HepG2 (cell line): ENCODE measurements around the gene ATRIP. TPM values are rescaled to one million over a fixed set of nuclear protein-coding genes. Genes with fewer than 3 reads are reported as not detected.

Experiments
- CC2D1A ChIP-seq: sonication (generic); formaldehyde crosslinking; IDR thresholded peaks from 2 replicates; pipeline ENCODE4 v1.8.1; 2023; ENCODE audit warnings: mild to moderate bottlenecking, missing genetic modification reagents
- E2F2 ChIP-seq: sonication (generic); formaldehyde crosslinking; IDR thresholded peaks from 2 replicates; pipeline ENCODE4 v1.4.0; 2020; ENCODE audit warnings: missing genetic modification reagents, borderline replicate concordance
- FOXA1 ChIP-seq, 2 experiments: fragments of 450-650 bp in 1 of 2; sonication (generic) in 1 of 2; formaldehyde crosslinking in 1 of 2; IDR thresholded peaks; 2 replicates each; pipeline versions ENCODE4 v1.4.0 to v1.6.1; 2016 to 2020; ENCODE audit warnings: missing genetic modification reagents in 1 of 2
- GFI1 ChIP-seq: sonication (generic); formaldehyde crosslinking; IDR thresholded peaks from 2 replicates; pipeline ENCODE4 v1.5.0; 2020; ENCODE audit warnings: missing genetic modification reagents, mild to moderate bottlenecking, borderline replicate concordance
- GMEB2 ChIP-seq: IDR thresholded peaks from 2 replicates; pipeline ENCODE4 v1.6.1; 2016; ENCODE audit warnings: missing biosample characterization, missing genetic modification reagents, low read depth
- HCFC1 ChIP-seq: fragments of 150-350 bp; IDR thresholded peaks from 2 replicates; pipeline ENCODE4 v1.6.1; 2014; ENCODE audit warnings: low read depth, low read length
- MAFF ChIP-seq: IDR thresholded peaks from 2 replicates; pipeline ENCODE4 v1.6.1; 2011; ENCODE audit warnings: low read depth, low read length, improper control_type of control experiment
- MLXIP ChIP-seq: sonication (generic); formaldehyde crosslinking; IDR thresholded peaks from 2 replicates; pipeline ENCODE4 v1.9.0; 2021; ENCODE audit warnings: missing genetic modification reagents, borderline replicate concordance
- NFE2 ChIP-seq: sonication (generic); formaldehyde crosslinking; IDR thresholded peaks from 2 replicates; pipeline ENCODE4 v1.4.0; 2020; ENCODE audit warnings: missing genetic modification reagents
- NONO ChIP-seq, 2 experiments: fragments of 450-650 bp in 1 of 2; sonication (generic) in 1 of 2; formaldehyde crosslinking in 1 of 2; IDR thresholded peaks in 1 of 2; conservative IDR thresholded peaks in 1 of 2; 2 replicates each; pipeline versions ENCODE4 v1.6.1 to v1.8.0; 2017 to 2022; ENCODE audit warnings: mild to moderate bottlenecking in 1 of 2, missing genetic modification reagents in 1 of 2, moderate library complexity in 1 of 2
- PAX8 ChIP-seq: sonication (generic); formaldehyde crosslinking; IDR thresholded peaks from 2 replicates; pipeline ENCODE4 v1.8.0; 2022; ENCODE audit warnings: mild to moderate bottlenecking, missing genetic modification reagents, borderline replicate concordance
- SIX4 ChIP-seq: sonication (generic); formaldehyde crosslinking; IDR thresholded peaks from 2 replicates; pipeline ENCODE4 v1.4.0; 2020; ENCODE audit warnings: missing genetic modification reagents
- TEAD2 ChIP-seq: sonication (generic); formaldehyde crosslinking; IDR thresholded peaks from 2 replicates; pipeline ENCODE4 v1.9.0; 2021; ENCODE audit warnings: missing genetic modification reagents
- XBP1 ChIP-seq: sonication (generic); formaldehyde crosslinking; IDR thresholded peaks from 2 replicates; pipeline ENCODE4 v1.5.0; 2020; ENCODE audit warnings: missing genetic modification reagents
- ZFX ChIP-seq: sonication (generic); formaldehyde crosslinking; IDR thresholded peaks from 2 replicates; pipeline ENCODE4 v1.4.0; 2020; ENCODE audit warnings: mild to moderate bottlenecking, low read depth, missing genetic modification reagents, moderate library complexity
- ZGPAT ChIP-seq: IDR thresholded peaks from 2 replicates; pipeline ENCODE4 v1.6.1; 2016; ENCODE audit warnings: mild to moderate bottlenecking
- ZNF326 ChIP-seq: sonication (generic); formaldehyde crosslinking; IDR thresholded peaks from 2 replicates; pipeline ENCODE4 v1.4.0; 2020; ENCODE audit warnings: missing genetic modification reagents, borderline replicate concordance
- ZNF550 ChIP-seq: sonication (generic); formaldehyde crosslinking; IDR thresholded peaks from 2 replicates; pipeline ENCODE4 v1.4.0; 2020; ENCODE audit warnings: mild to moderate bottlenecking, missing genetic modification reagents, borderline replicate concordance
- ZNF556 ChIP-seq: sonication (generic); formaldehyde crosslinking; IDR thresholded peaks from 2 replicates; pipeline ENCODE4 v1.4.0; 2020; ENCODE audit warnings: mild to moderate bottlenecking, missing genetic modification reagents, borderline replicate concordance
- ZNF709 ChIP-seq: sonication (generic); formaldehyde crosslinking; IDR thresholded peaks from 2 replicates; pipeline ENCODE4 v1.5.0; 2020; ENCODE audit warnings: mild to moderate bottlenecking, missing genetic modification reagents
- ZSCAN9 ChIP-seq: IDR thresholded peaks from 2 replicates; pipeline ENCODE4 v1.6.1; 2016; ENCODE audit warnings: borderline replicate concordance
- polyA plus RNA-seq, 8 experiments: library from polyadenylated mRNA; depleted of rRNA in 3 of 8; stranded (reverse) in 7 of 8; unstranded in 1 of 8; fragments of >200 nt; fragmentation: Illumina TruSeq in 4 of 8; extraction: Trizol in 4 of 8; gene quantifications; 2 replicates each; pipeline versions ENCODE4 v1.2.1 to v1.2.3, GENCODE V29; 2011 to 2016; ENCODE audit warnings: low read depth in 4 of 8, missing spikeins in 1 of 8, mixed read lengths in 1 of 8; ENCODE audit not compliant: insufficient read depth in 1 of 8
- total RNA-seq, 5 experiments: library from RNA; depleted of rRNA; stranded (reverse); fragments of >200 nt; fragmentation: Illumina TruSeq; extraction: Trizol; gene quantifications; 2 replicates each; pipeline ENCODE4 v1.2.3, GENCODE V29; 2016; ENCODE audit warnings: low read depth in 1 of 5

Gene ATRIP
- total and polyA plus RNA-seq, 2 of the 13 experiments (the other 11 are each of a cell fraction or from before 2014, with no cell fraction given): 5.1 to 12.5 TPM

GRCh38 chr3:48431224-48432029 lies 15.1 kb upstream of the ATRIP start (continued):
- TF ChIP-seq GFI1 (CRISPR knock-in tag): peak; percentile 61
- TF ChIP-seq PAX8 (CRISPR knock-in tag): no peak
- no peak for TF ChIP-seq NONO (IDR thresholded peaks at IDR 0.05)
- TF ChIP-seq NONO (CRISPR knock-in tag; conservative IDR thresholded peaks at IDR 0.05): peak; percentile 65; the same call in 1 of the 2 replicates
- no peak for TF ChIP-seq XBP1 (CRISPR knock-in tag)
- no peak for TF ChIP-seq E2F2
- TF ChIP-seq GMEB2 (CRISPR knock-in tag): no peak
- no peak for TF ChIP-seq ZNF556
- no peak for TF ChIP-seq ZNF550 (CRISPR knock-in tag)
- TF ChIP-seq CC2D1A (CRISPR knock-in tag): no peak
- TF ChIP-seq MAFF: no peak
- TF ChIP-seq ZSCAN9: peak; percentile 76
- no peak for TF ChIP-seq ZNF326 (CRISPR knock-in tag)
- no peak for TF ChIP-seq HCFC1
- TF ChIP-seq MLXIP (CRISPR knock-in tag): no peak
- peak; percentile 72; the same call in 1 of the 2 replicates for TF ChIP-seq ZGPAT (CRISPR knock-in tag)
- no peak for TF ChIP-seq NFE2 (CRISPR knock-in tag)
- TF ChIP-seq ZFX (CRISPR knock-in tag): peak; percentile 15; the same call in 1 of the 2 replicates
- peak; percentile 98 for TF ChIP-seq SIX4 (CRISPR knock-in tag)
- no peak for TF ChIP-seq TEAD2 (CRISPR knock-in tag)
- no peak for TF ChIP-seq ZNF709 (CRISPR knock-in tag)
- peak; percentile 24; the same call in 1 of the 2 replicates for TF ChIP-seq FOXA1 (IDR thresholded peaks at IDR 0.05)
- TF ChIP-seq FOXA1 (CRISPR knock-in tag; IDR thresholded peaks at IDR 0.05): peak; percentile 98
